ENCODE measurements around the gene EXOG. TPM values are rescaled to one million over a fixed set of nuclear protein-coding genes. Genes with fewer than 3 reads are reported as not detected.

The EXOG gene
- total and polyA plus RNA-seq, 10 of the 15 experiments (the other 5 are each of a cell fraction or from before 2014, with no cell fraction given): 7.8 to 20.9 (median 19.6) TPM

GRCh38 chr3:38548154-38548931 lies 52.2 kb downstream of the EXOG start:
- WGBS (ENCODE audit: insufficient coverage, insufficient replicate concordance, low lambda C conversion rate, missing lambda C conversion rate): 35% methylated on average over 17 of the region's 17 CpGs
- Histone ChIP-seq H4K20me1 (ENCODE audit: control insufficient read depth, insufficient read depth) (no peaks in the 10 kb centered on the region), H3K9me3 (replicated peaks; ENCODE audit: control insufficient read depth, insufficient read depth, low read length) (no peaks in the 10 kb centered on the region), H3K4me1 (ENCODE audit: control insufficient read depth, insufficient read depth, low read length) (no peaks in the 10 kb centered on the region), H2AFZ (ENCODE audit: control insufficient read depth, low read depth, low read length) (no peak overlapping the region), H3K27me3 (replicated peaks in 1 of 2; ENCODE audit: control insufficient read depth in 2 of 2, insufficient read depth in 2 of 2, low read length in 1 of 2) (no peaks in the 10 kb centered on the region), H3K4me3 (no peak overlapping the region), H3K79me2 (ENCODE audit: control insufficient read depth, insufficient read depth, low read length) (no peaks in the 10 kb centered on the region), H3K27ac (ENCODE audit: control insufficient read depth, insufficient read depth) (no peak overlapping the region), H3K36me3 (ENCODE audit: control insufficient read depth in 2 of 2, insufficient read depth in 2 of 2, low read length in 1 of 2) (no peaks in the 10 kb centered on the region), H3K9ac (ENCODE audit: control insufficient read depth, insufficient read depth, low read length) (no peak overlapping the region), H3K4me2 (ENCODE audit: control insufficient read depth, insufficient read depth) (no peak overlapping the region)
- BruUV-seq (replicated peaks): no TSS peak
- no peak for TF ChIP-seq MLLT1 (IDR thresholded peaks at IDR 0.05)
- no peak for TF ChIP-seq SRF (IDR thresholded peaks at IDR 0.05; ENCODE audit: low read depth in 2 of 2, low read length in 2 of 2)
- no peak for TF ChIP-seq FOS (IDR thresholded peaks at IDR 0.05; ENCODE audit: borderline replicate concordance, extremely low read depth, insufficient read length)
- no peak for TF ChIP-seq MEF2A (IDR thresholded peaks at IDR 0.05; ENCODE audit: insufficient read depth, low read depth, low read length)
- no peak for TF ChIP-seq GABPA (IDR thresholded peaks at IDR 0.05; ENCODE audit: low read depth)
- no peak for TF ChIP-seq ZBTB4 (CRISPR knock-in tag; IDR thresholded peaks at IDR 0.05)
- TF ChIP-seq PML (IDR thresholded peaks at IDR 0.05; ENCODE audit: low read length): no peak
- in situ Hi-C loops (cut with MboI) (no loop called here), intact Hi-C loops (cut with micrococcal nuclease; ENCODE audit: unreplicated experiment) (no loop called here)
- ChIA-PET RAD21 (ENCODE audit: unreplicated experiment) (no interaction called here), POLR2A (interaction anchor here (0.6 kb wide), 1 partner anchor 52 kb away, joined by 6 read pairs; the partner anchor contains the start of gene EXOG), SMC1A (ENCODE audit: uncharacterized antibody, unreplicated experiment) (no interaction called here), CTCF (interaction anchor here (1.4 kb wide), 1 partner anchor 27 kb away, joined by 3 read pairs; no protein-coding TSS in a partner anchor)
- DNase-seq (ENCODE audit: low read depth, low spot score): no peak
- no peak for FAIRE-seq
- ATAC-seq: peak; percentile 50
